B cell (primary cell): ENCODE data around the gene ANKRD62. TPM values are rescaled to one million over a fixed set of nuclear protein-coding genes. Genes with fewer than 3 reads are reported as not detected.

ENCODE experiments used
- ATAC-seq: fragments of 200-7000 bp; cut with Tn5 transposase; one replicate; pipeline ENCODE4 v1.10.0; 2021; ENCODE audit warnings: low read depth, mild to moderate bottlenecking, moderate number of reproducible peaks, moderate library complexity
- CTCF ChIA-PET: fragments of 350-600 bp; sonication (Branson Sonifier 250); formaldehyde crosslinking; loops from one replicate; lab custom pipeline; 2021; ENCODE audit warnings: antibody characterized with exemption, inconsistent platforms; lab: Charles Lee
- POLR2A ChIA-PET: fragments of 350-600 bp; sonication (Branson Sonifier 250); formaldehyde crosslinking; loops from one replicate; lab custom pipeline; 2021; ENCODE audit warnings: antibody characterized with exemption; lab: Charles Lee
- DNase-seq: peaks from one replicate; pipeline ENCODE4 v3.0.0; 2013
- H2AFZ ChIP-seq: 2 replicates; pipeline ENCODE4 v1.6.1; 2012; ENCODE audit warnings: mild to moderate bottlenecking, low read depth, low read length; ENCODE audit not compliant: insufficient read depth, poor library complexity, severe bottlenecking
- H3K27ac ChIP-seq, 2 donors: 1 replicate in 1 of 2; 2 replicates in 1 of 2; pipeline ENCODE4 v1.5.1; 2012 to 2013; ENCODE audit warnings: low read length in 2 of 2, mild to moderate bottlenecking in 2 of 2, moderate library complexity in 1 of 2
- H3K27me3 ChIP-seq, 4 experiments: fragments of 200-600 bp in 1 of 4; sonication (generic) in 1 of 4; replicated peaks in 1 of 4; 1 replicate in 2 of 4; 2 replicates in 2 of 4; pipeline versions ENCODE4 v1.6.1 to v1.7.0; 2013 to 2016; ENCODE audit warnings: low read length in 3 of 4, mild to moderate bottlenecking in 2 of 4, mixed read lengths in 1 of 4, moderate library complexity in 1 of 4; ENCODE audit not compliant: insufficient read depth in 4 of 4, control insufficient read depth in 3 of 4; ENCODE audit errors: control extremely low read depth in 1 of 4
- H3K36me3 ChIP-seq, 2 experiments: replicated peaks in 1 of 2; 1 replicate in 1 of 2; 2 replicates in 1 of 2; pipeline versions ENCODE4 v1.6.1 to v1.7.1; 2013; ENCODE audit warnings: low read length in 1 of 2; ENCODE audit not compliant: insufficient read depth in 2 of 2, control insufficient read depth in 1 of 2; ENCODE audit errors: control extremely low read depth in 1 of 2, extremely low read depth in 1 of 2
- H3K4me1 ChIP-seq, 2 donors: fragments of 200-600 bp in 1 of 2; sonication (generic) in 1 of 2; 1 replicate in 1 of 2; 2 replicates in 1 of 2; pipeline versions ENCODE4 v1.5.1 to v1.6.1; 2013 to 2017; ENCODE audit warnings: low read length in 2 of 2; ENCODE audit not compliant: control insufficient read depth in 2 of 2, insufficient read depth in 2 of 2
- H3K4me2 ChIP-seq: replicated peaks from 2 replicates; pipeline ENCODE3; 2012; ENCODE audit warnings: mild to moderate bottlenecking, low read depth, low read length; ENCODE audit not compliant: poor library complexity, severe bottlenecking
- H3K4me3 ChIP-seq, 5 experiments: fragments of 200-600 bp in 1 of 5; sonication (generic) in 1 of 5; 1 replicate in 3 of 5; 2 replicates in 2 of 5; pipeline versions ENCODE4 v1.5.1 to v1.7.0; 2011 to 2016; ENCODE audit warnings: low read length in 4 of 5, mild to moderate bottlenecking in 4 of 5, low read depth in 2 of 5, control low read depth in 1 of 5, moderate library complexity in 1 of 5; ENCODE audit not compliant: insufficient read depth in 1 of 5; ENCODE audit errors: control extremely low read depth in 1 of 5, extremely low read depth in 1 of 5
- H3K79me2 ChIP-seq: fragments of 200-600 bp; sonication (generic); one replicate; pipeline ENCODE4 v1.6.0; 2016; ENCODE audit warnings: low read length; ENCODE audit not compliant: control insufficient read depth, insufficient read depth
- H3K9ac ChIP-seq: fragments of 200-600 bp; sonication (generic); 2 replicates; pipeline ENCODE4 v1.6.1; 2017; ENCODE audit warnings: mild to moderate bottlenecking, low read length, moderate library complexity
- H3K9me3 ChIP-seq, 3 donors: one replicate each; pipeline versions ENCODE4 v1.6.1 to v1.7.1; 2013; ENCODE audit warnings: low read length in 2 of 3; ENCODE audit not compliant: control insufficient read depth in 2 of 3, insufficient read depth in 1 of 3; ENCODE audit errors: control extremely low read depth in 1 of 3
- H4K20me1 ChIP-seq: 2 replicates; pipeline ENCODE4 v1.6.0; 2012; ENCODE audit warnings: mild to moderate bottlenecking, low read length; ENCODE audit not compliant: insufficient read depth, control insufficient read depth, poor library complexity, severe bottlenecking
- H3K27ac Mint-ChIP-seq: one replicate; pipeline ENCODE4 v1.8.0; 2021; ENCODE audit warnings: mixed read lengths
- H3K27me3 Mint-ChIP-seq: one replicate; pipeline ENCODE4 v1.8.0; 2021; ENCODE audit warnings: mixed read lengths
- H3K4me1 Mint-ChIP-seq: one replicate; pipeline ENCODE4 v1.8.0; 2021; ENCODE audit warnings: mixed read lengths
- H3K4me3 Mint-ChIP-seq: one replicate; pipeline ENCODE4 v1.8.0; 2021; ENCODE audit warnings: mixed read lengths
- H3K9me3 Mint-ChIP-seq: one replicate; pipeline ENCODE4 v1.8.0; 2022; ENCODE audit warnings: mixed read lengths; ENCODE audit not compliant: insufficient read depth
- EZH2 ChIP-seq: IDR thresholded peaks from 2 replicates; pipeline ENCODE4 v1.6.1; 2012; ENCODE audit warnings: borderline replicate concordance, low read depth, mild to moderate bottlenecking, moderate library complexity, low read length; ENCODE audit not compliant: insufficient read depth, poor library complexity, severe bottlenecking
- WGBS: methylation state at CpG from one replicate; pipeline ENCODE4 v1.1.5; 2013; ENCODE audit warnings: missing lambda C conversion rate; ENCODE audit not compliant: insufficient coverage; 5-methylcytosine and 5-hydroxymethylcytosine counted together
- intact Hi-C: fragments of 100-400 bp; cut with micrococcal nuclease; formaldehyde crosslinking; loops from one replicate; pipeline ENCODE4 v1.10.0; 2022
- polyA plus RNA-seq: library from polyadenylated mRNA; depleted of rRNA; stranded (reverse); fragments of >200 nt; gene quantifications from 2 replicates; pipeline ENCODE4 v1.2.3, GENCODE V29; 2012
- total RNA-seq, 2 donors: library from RNA; stranded (reverse); fragments of 120-200 nt in 1 of 2; gene quantifications; 1 replicate in 1 of 2; 2 replicates in 1 of 2; pipeline versions ENCODE4 v1.2.3 to v1.2.4, GENCODE V29; 2013 to 2022
- TF ChIP-seq, protein P1 (sequence below): fragments of 200-600 bp; IDR thresholded peaks from one replicate; pipeline ENCODE4 v1.8.0; 2022; ENCODE audit warnings: antibody characterized with exemption, mild to moderate bottlenecking

Gene ANKRD62
- total and polyA plus RNA-seq, 2 donors (not counting 1 experiment from before 2014, with no cell fraction given): not detected

DNA sequence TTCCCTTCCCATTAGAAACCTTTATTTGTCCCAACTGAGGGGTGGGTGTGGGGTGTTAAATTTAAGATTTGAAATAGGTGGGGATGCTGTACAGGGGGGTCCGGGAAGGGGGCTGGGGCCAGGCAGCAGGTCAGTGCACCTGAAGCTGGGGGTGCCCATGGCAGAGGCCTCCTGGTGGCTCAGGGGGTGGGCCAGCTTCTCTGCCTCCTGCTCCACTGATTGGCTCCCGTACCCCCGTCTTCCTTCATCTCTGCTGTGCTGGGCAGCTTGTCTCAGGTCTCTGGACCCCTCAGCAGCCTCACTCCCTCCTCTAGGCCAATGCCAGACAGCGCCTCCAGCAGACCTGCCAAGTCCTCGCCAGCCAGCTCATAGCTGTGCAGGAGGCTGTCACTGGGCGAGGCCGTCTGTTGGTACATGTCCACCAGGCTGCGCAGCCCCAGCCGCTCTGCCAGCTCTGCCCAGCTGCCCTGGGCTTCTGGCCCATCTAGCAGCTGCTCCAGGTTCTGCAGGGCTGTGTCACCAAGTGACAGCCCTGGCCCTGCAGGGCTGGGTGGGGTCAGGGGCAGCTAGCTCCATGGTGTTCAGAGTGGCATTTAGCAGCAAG lies 2.0 kb upstream of the ANKRD62 start:
- Histone ChIP-seq H4K20me1 (no peaks in the 10 kb centered on the region), H3K27me3 (no peaks in the 10 kb centered on the region), H3K79me2 (no peaks in the 10 kb centered on the region), H3K27ac (no peak overlapping the region), H3K4me3 (no peak overlapping the region), H2AFZ (no peak overlapping the region), H3K9me3 (peaks cover 0 to 13% (median 0%) of the 10 kb centered on the region in 3 donors), H3K9ac (no peak overlapping the region), H3K36me3 (no peaks in the 10 kb centered on the region), H3K4me1 (no peaks in the 10 kb centered on the region), H3K4me2 (no peak overlapping the region)
- DNase-seq (no peak), ATAC-seq (no peak)
- TF ChIP-seq, protein P1, sequence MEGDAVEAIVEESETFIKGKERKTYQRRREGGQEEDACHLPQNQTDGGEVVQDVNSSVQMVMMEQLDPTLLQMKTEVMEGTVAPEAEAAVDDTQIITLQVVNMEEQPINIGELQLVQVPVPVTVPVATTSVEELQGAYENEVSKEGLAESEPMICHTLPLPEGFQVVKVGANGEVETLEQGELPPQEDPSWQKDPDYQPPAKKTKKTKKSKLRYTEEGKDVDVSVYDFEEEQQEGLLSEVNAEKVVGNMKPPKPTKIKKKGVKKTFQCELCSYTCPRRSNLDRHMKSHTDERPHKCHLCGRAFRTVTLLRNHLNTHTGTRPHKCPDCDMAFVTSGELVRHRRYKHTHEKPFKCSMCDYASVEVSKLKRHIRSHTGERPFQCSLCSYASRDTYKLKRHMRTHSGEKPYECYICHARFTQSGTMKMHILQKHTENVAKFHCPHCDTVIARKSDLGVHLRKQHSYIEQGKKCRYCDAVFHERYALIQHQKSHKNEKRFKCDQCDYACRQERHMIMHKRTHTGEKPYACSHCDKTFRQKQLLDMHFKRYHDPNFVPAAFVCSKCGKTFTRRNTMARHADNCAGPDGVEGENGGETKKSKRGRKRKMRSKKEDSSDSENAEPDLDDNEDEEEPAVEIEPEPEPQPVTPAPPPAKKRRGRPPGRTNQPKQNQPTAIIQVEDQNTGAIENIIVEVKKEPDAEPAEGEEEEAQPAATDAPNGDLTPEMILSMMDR: no peak
- TF ChIP-seq EZH2: no peak
- intact Hi-C loops: no loop called here
- ChIA-PET POLR2A (no interaction called here), CTCF (interaction anchor here (1.4 kb wide), 1 partner anchor 10 kb away, joined by 3 read pairs; no protein-coding TSS in a partner anchor)
- no peak overlapping the region for H3K4me3 Mint-ChIP-seq
- no peaks in the 10 kb centered on the region for H3K4me1 Mint-ChIP-seq
- H3K27ac Mint-ChIP-seq: no peak overlapping the region
- 91% methylated on average over 9 of the region's 9 CpGs for WGBS
- no peaks in the 10 kb centered on the region for H3K9me3 Mint-ChIP-seq
- H3K27me3 Mint-ChIP-seq: no peaks in the 10 kb centered on the region

DNA sequence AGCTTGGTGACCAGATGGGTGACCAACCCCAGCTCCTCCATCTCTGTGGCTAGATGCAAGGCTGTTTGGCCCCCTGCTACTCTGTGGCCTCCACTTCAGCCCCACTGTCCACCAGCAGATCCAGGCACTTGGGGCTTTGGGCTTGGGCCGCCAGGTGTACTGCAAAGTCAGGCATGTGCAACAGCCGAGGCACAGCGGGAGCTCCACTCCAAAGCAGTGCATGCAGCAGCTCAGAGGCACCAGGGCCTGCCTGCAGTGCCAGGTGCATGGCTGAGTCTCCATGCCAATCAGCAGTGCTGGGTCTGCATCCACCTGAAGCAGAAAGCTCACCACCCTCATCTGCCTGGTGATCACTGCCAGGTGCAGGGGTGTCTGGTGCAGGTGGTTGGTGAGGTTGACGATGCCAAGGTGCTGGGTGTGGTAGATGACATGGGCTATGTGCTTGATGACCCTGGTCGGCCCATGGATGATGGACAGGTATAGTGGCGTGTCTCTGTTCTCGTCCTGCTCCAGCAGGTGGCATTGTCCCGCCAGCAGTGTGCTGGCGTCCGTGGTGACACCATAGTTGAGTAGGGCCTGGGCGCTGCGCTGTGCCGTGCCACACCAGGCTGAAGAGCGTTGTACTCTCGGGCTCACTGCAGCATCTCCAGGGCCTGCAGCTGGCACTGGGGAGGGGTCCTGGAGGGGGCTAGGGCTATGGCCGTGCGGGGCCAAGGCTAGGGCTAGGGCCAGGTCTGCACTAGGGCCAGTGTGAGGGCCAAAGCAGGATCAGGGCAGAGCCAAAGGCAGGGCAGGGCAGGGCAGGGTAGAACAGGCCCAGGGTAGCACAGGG lies 1.0 kb upstream of the ANKRD62 start:
- H3K9ac ChIP-seq: no peak overlapping the region
- H3K9me3 ChIP-seq: peaks cover 0 to 13% (median 0%) of the 10 kb centered on the region in 3 donors
- no peaks in the 10 kb centered on the region for H3K27me3 Mint-ChIP-seq
- H3K4me1 ChIP-seq: no peaks in the 10 kb centered on the region
- no peak overlapping the region for H3K4me3 ChIP-seq
- 82% methylated on average over 17 of the region's 17 CpGs for WGBS
- no peaks in the 10 kb centered on the region for H3K27me3 ChIP-seq
- intact Hi-C loops: no loop called here
- no peak overlapping the region for H3K27ac Mint-ChIP-seq
- ChIA-PET POLR2A (no interaction called here), CTCF (interaction anchor here (1.4 kb wide), 1 partner anchor 10 kb away, joined by 3 read pairs; no protein-coding TSS in a partner anchor)
- no peaks in the 10 kb centered on the region for H4K20me1 ChIP-seq
- H3K79me2 ChIP-seq: no peaks in the 10 kb centered on the region
- DNase-seq: no peak
- H3K27ac ChIP-seq: no peak overlapping the region
- H3K36me3 ChIP-seq: no peaks in the 10 kb centered on the region
- H3K9me3 Mint-ChIP-seq: no peaks in the 10 kb centered on the region
- no peak overlapping the region for H3K4me2 ChIP-seq
- H3K4me1 Mint-ChIP-seq: no peaks in the 10 kb centered on the region
- TF ChIP-seq EZH2: no peak
- TF ChIP-seq, protein P1: no peak
- no peak overlapping the region for H3K4me3 Mint-ChIP-seq
- ATAC-seq: no peak
- no peak overlapping the region for H2AFZ ChIP-seq
